CD14-positive monocyte (primary cell): ENCODE data around the gene CRYAB. TPM values are rescaled to one million over a fixed set of nuclear protein-coding genes. Genes with fewer than 3 reads are reported as not detected.

ENCODE experiments used
- DNase-seq, 3 donors: peaks; one replicate each; pipeline ENCODE4 v3.0.0-alpha.2; 2011 to 2022
- H2AFZ ChIP-seq: 2 replicates; pipeline ENCODE4 v1.6.0; 2012; ENCODE audit warnings: mild to moderate bottlenecking, low read depth, low read length, inconsistent platforms; ENCODE audit not compliant: insufficient read depth, poor library complexity, severe bottlenecking
- H3K27ac ChIP-seq, 2 donors: 1 replicate in 1 of 2; 2 replicates in 1 of 2; pipeline ENCODE4 v1.5.1; 2012 to 2013; ENCODE audit warnings: low read length in 2 of 2, control low read depth in 1 of 2, inconsistent platforms in 1 of 2, low read depth in 1 of 2, mild to moderate bottlenecking in 1 of 2
- H3K27me3 ChIP-seq, 2 donors: one replicate each; pipeline versions ENCODE4 v1.6.0 to v1.6.1; 2011 to 2013; ENCODE audit warnings: low read length in 2 of 2; ENCODE audit not compliant: control insufficient read depth in 2 of 2, insufficient read depth in 2 of 2
- H3K36me3 ChIP-seq, 2 donors: replicated peaks in 1 of 2; 1 replicate in 1 of 2; 2 replicates in 1 of 2; pipeline versions ENCODE4 v1.5.1 to v1.6.1; 2012 to 2013; ENCODE audit warnings: low read length in 2 of 2, control low read depth in 1 of 2, inconsistent platforms in 1 of 2, mild to moderate bottlenecking in 1 of 2; ENCODE audit not compliant: insufficient read depth in 2 of 2, control insufficient read depth in 1 of 2
- H3K4me1 ChIP-seq, 2 donors: 1 replicate in 1 of 2; 2 replicates in 1 of 2; pipeline versions ENCODE4 v1.5.1 to v1.6.1; 2012 to 2013; ENCODE audit warnings: low read length in 2 of 2, control low read depth in 1 of 2, inconsistent platforms in 1 of 2, mild to moderate bottlenecking in 1 of 2, moderate library complexity in 1 of 2; ENCODE audit not compliant: insufficient read depth in 2 of 2, control insufficient read depth in 1 of 2
- H3K4me2 ChIP-seq: replicated peaks from 2 replicates; pipeline ENCODE3; 2012; ENCODE audit warnings: low read length, moderate library complexity, mild to moderate bottlenecking; ENCODE audit not compliant: poor library complexity, severe bottlenecking; ENCODE audit errors: extremely low read depth
- H3K4me3 ChIP-seq, 3 experiments: fragments of 200-600 bp in 1 of 3; sonication (generic) in 1 of 3; replicated peaks in 1 of 3; 1 replicate in 2 of 3; 2 replicates in 1 of 3; pipeline ENCODE4 v1.5.1; 2011 to 2013; ENCODE audit warnings: low read length in 3 of 3, mild to moderate bottlenecking in 3 of 3, control low read depth in 2 of 3, low read depth in 2 of 3, inconsistent platforms in 1 of 3, moderate library complexity in 1 of 3
- H3K79me2 ChIP-seq: 2 replicates; pipeline ENCODE4 v1.6.0; 2012; ENCODE audit warnings: mild to moderate bottlenecking, control low read depth, inconsistent platforms, low read length, moderate library complexity; ENCODE audit not compliant: insufficient read depth
- H3K9ac ChIP-seq: 2 replicates; pipeline ENCODE4 v1.6.0; 2017; ENCODE audit warnings: low read length, mild to moderate bottlenecking; ENCODE audit not compliant: insufficient read depth, poor library complexity, severe bottlenecking
- H3K9me3 ChIP-seq, 2 donors: replicated peaks in 1 of 2; 1 replicate in 1 of 2; 2 replicates in 1 of 2; pipeline versions ENCODE4 v1.5.1 to v1.6.1; 2012 to 2013; ENCODE audit warnings: low read length in 2 of 2, control low read depth in 1 of 2; ENCODE audit not compliant: control insufficient read depth in 1 of 2, insufficient read depth in 1 of 2
- H4K20me1 ChIP-seq: 2 replicates; pipeline ENCODE4 v1.6.0; 2012; ENCODE audit warnings: mild to moderate bottlenecking, low read length, control low read depth, moderate library complexity; ENCODE audit not compliant: insufficient read depth
- H3K27ac Mint-ChIP-seq, 7 donors: one replicate each; pipeline ENCODE4 v1.8.0; 2020; ENCODE audit warnings: mild to moderate bottlenecking in 7 of 7, mixed read lengths in 7 of 7, moderate library complexity in 6 of 7, inconsistent platforms in 2 of 7
- H3K27me3 Mint-ChIP-seq, 3 donors: one replicate each; pipeline ENCODE4 v1.8.0; 2021 to 2022; ENCODE audit warnings: low read depth in 3 of 3, mild to moderate bottlenecking in 3 of 3, mixed read lengths in 3 of 3, moderate library complexity in 3 of 3, inconsistent platforms in 1 of 3
- H3K36me3 Mint-ChIP-seq, 2 donors: one replicate each; pipeline ENCODE4 v1.8.0; 2020; ENCODE audit warnings: mixed read lengths in 2 of 2, inconsistent platforms in 1 of 2, mild to moderate bottlenecking in 1 of 2
- H3K4me1 Mint-ChIP-seq: one replicate; pipeline ENCODE4 v1.8.0; 2020; ENCODE audit warnings: mild to moderate bottlenecking, mixed read lengths
- H3K4me3 Mint-ChIP-seq, 2 donors: one replicate each; pipeline ENCODE4 v1.8.0; 2020; ENCODE audit warnings: mild to moderate bottlenecking in 2 of 2, mixed read lengths in 2 of 2, moderate library complexity in 1 of 2
- H3K9me3 Mint-ChIP-seq, 7 donors: one replicate each; pipeline ENCODE4 v1.8.0; 2020 to 2022; ENCODE audit warnings: mixed read lengths in 7 of 7, mild to moderate bottlenecking in 6 of 7, moderate library complexity in 6 of 7, inconsistent platforms in 2 of 7
- CTCF ChIP-seq: fragments of 200-600 bp; IDR thresholded peaks from one replicate; pipeline ENCODE4 v1.8.0; 2022; ENCODE audit warnings: antibody characterized with exemption, mild to moderate bottlenecking
- WGBS: methylation state at CpG from one replicate; pipeline ENCODE4 v1.1.5; 2013; ENCODE audit warnings: missing lambda C conversion rate; ENCODE audit not compliant: insufficient coverage; 5-methylcytosine and 5-hydroxymethylcytosine counted together
- intact Hi-C, 2 donors: fragments of 100-400 bp; cut with micrococcal nuclease; formaldehyde crosslinking; loops; one replicate each; pipeline versions ENCODE4 v1.15.0 to v1.15.1; 2023
- polyA plus RNA-seq, 3 donors: library from polyadenylated mRNA; depleted of rRNA in 1 of 3; unstranded in 2 of 3; stranded (reverse) in 1 of 3; fragments of 300-500 nt in 2 of 3; fragments of >200 nt in 1 of 3; fragmentation: Illumina TruSeq in 2 of 3; gene quantifications; 1 replicate in 2 of 3; 2 replicates in 1 of 3; pipeline ENCODE4 v1.2.3, GENCODE V29; 2012 to 2021

CRYAB gene
- polyA plus RNA-seq, 3 donors = not detected

GRCh38 chr11:111947143-111947542 lies 35.6 kb upstream of the CRYAB start:
- Histone ChIP-seq H3K4me3 (no peak overlapping the region), H3K4me2 (no peak overlapping the region), H3K27ac (no peak overlapping the region), H3K36me3 (no peaks in the 10 kb centered on the region), H2AFZ (peak overlapping the region; percentile 36), H3K9me3 (no peaks in the 10 kb centered on the region), H3K4me1 (peaks cover 8 to 14% of the 10 kb centered on the region in 2 donors), H3K9ac (no peak overlapping the region), H3K79me2 (no peaks in the 10 kb centered on the region), H3K27me3 (no peaks in the 10 kb centered on the region), H4K20me1 (no peaks in the 10 kb centered on the region)
- H3K9me3 Mint-ChIP-seq = peaks cover 0 to 7% (median 0%) of the 10 kb centered on the region in 7 donors
- no peak for DNase-seq
- H3K4me3 Mint-ChIP-seq = no peak overlapping the region
- TF ChIP-seq CTCF = no peak
- peaks cover 27% of the 10 kb centered on the region for H3K4me1 Mint-ChIP-seq
- peak overlapping the region in 4 of 7 donors; percentile 10 to 83 (median 56) for H3K27ac Mint-ChIP-seq
- peaks cover 0 to 1% (median 0%) of the 10 kb centered on the region in 3 donors for H3K27me3 Mint-ChIP-seq
- H3K36me3 Mint-ChIP-seq = no peaks in the 10 kb centered on the region
- intact Hi-C loops = no loop called here

- no peak overlapping the region for H3K4me3 ChIP-seq
- H3K27me3 ChIP-seq = no peaks in the 10 kb centered on the region
- DNase-seq = no peak
- intact Hi-C loops = no loop called here
- WGBS = 100% methylated on average over 1 of the region's 3 CpGs
- no peak overlapping the region for H2AFZ ChIP-seq
- no peaks in the 10 kb centered on the region for H3K36me3 ChIP-seq
- Mint-ChIP-seq H3K36me3 (no peaks in the 10 kb centered on the region), H3K4me1 (peaks cover 27% of the 10 kb centered on the region), H3K4me3 (no peak overlapping the region), H3K27me3 (peaks cover 0 to 2% (median 1%) of the 10 kb centered on the region in 3 donors), H3K9me3 (peaks cover 0 to under 1% (median 0%) of the 10 kb centered on the region in 7 donors), H3K27ac (no peak overlapping the region)
- H4K20me1 ChIP-seq = no peaks in the 10 kb centered on the region
- no peak overlapping the region for H3K9ac ChIP-seq
- no peaks in the 10 kb centered on the region for H3K79me2 ChIP-seq
- H3K4me1 ChIP-seq = peaks cover 8 to 14% of the 10 kb centered on the region in 2 donors
- H3K9me3 ChIP-seq = no peaks in the 10 kb centered on the region
- H3K27ac ChIP-seq = no peak overlapping the region
- H3K4me2 ChIP-seq = no peak overlapping the region
- TF ChIP-seq CTCF = no peak
Measured at GRCh38 chr11:111946499-111946898, 34.9 kb upstream of the CRYAB start.
